ENCODE data around the gene TLR7. TPM values are rescaled to one million over a fixed set of nuclear protein-coding genes. Genes with fewer than 3 reads are reported as not detected.

Gene TLR7
- under 0.01 TPM in 1 of 2 replicates, not detected in the other for total RNA-seq

DNA sequence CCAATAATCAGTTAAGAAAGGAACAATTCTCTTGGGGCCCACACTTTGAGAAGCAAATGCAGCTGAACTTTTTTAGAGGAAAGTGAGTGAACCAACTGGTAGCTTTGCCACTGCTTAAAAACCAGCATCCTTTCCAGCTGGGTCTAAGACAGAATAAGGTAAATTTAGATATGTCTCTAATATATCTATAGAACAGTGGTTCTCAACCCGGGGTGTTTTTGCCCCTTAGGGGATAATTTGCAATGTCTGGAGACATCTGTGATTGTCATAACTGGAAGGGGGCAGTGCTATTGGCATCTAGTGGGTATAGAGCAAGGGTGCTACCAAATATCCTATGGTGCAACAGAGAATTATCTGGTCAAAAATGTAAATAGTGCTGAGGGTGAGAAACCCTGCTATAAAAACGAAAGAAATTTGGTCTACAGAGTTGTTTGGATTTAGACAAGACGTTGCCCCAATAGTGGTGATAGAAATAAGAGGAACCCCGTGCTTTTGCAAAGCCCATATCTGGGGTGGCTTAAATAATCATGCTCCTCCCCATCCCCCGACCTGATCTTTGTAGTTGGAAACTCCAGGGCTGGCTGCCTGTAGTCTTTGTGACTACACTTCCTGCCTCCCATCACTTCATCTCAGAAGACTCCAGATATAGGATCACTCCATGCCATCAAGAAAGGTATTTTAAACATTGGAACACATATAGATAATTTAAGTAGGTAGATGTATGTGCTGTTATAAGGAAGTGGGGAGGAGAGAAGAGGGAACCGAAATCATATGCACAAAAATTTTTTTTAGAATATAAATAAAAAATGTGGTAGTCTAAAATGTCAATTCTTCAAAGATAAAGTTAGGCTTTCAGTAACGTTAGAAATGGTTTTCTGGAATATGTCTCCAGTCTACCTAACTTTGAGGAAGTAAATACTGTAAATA is at the start of gene TLR7:
Gene TLR7 (plus strand): TSS at position 622 of the 927 bp plus-strand sequence. CDS start 507 bp downstream, outside the sequence.

DNA sequence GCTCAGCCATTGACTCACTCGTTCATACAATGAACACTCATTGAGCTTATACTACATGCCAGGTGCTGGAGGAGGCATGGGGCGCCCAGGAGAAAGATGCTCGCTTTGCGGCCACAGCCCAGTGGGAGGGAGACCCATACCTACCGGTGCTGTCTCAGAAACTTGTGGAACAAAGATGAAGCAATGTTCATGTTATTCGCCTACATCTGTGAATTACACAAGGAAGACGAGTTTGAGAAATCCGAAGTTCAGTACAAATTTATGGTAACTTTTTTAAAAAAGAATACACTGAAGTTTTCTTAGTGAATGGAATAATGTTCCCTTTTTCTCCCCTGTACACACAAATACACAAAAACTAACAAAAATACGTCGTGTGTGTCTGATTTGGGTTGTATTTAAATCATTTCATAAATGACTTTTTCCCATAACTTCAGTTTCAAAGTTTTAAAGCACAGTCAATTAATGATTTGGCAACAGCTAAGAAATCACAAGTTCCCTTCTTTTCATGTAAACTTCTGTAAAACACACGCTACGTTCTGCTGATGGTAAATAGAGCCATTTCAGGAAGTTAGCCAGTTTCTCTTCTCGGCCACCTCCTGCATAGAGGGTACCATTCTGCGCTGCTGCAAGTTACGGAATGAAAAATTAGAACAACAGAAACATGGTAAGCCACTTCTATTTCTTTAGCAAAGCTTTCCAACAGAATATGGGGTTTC is 39.3 kb downstream of the TLR7 start, which contains the start of gene TLR8:
Gene TLR8 (plus strand): TSS at position 575 of the 716 bp plus-strand sequence. CDS start 87 bp downstream, at position 662.

Other genes starting within 250 kb of the TLR7 start
- gene PRPS2, start 75.7 kb upstream of the TLR7 start, total RNA-seq, result 22.8 and 32.2 TPM in 2 replicates
- not detected in 2 replicates for gene TLR8, start 39.5 kb downstream of the TLR7 start, total RNA-seq
- 5,494 and 7,006 TPM in 2 replicates for gene TMSB4X, start 108.0 kb downstream of the TLR7 start, total RNA-seq
- gene FAM9C, start 177.5 kb downstream of the TLR7 start, total RNA-seq, result not detected in 2 replicates